HepG2 (cell line): ENCODE data around the gene TOB1. TPM values are rescaled to one million over a fixed set of nuclear protein-coding genes. Genes with fewer than 3 reads are reported as not detected.

ENCODE experiments used
- ATF1 ChIP-seq: IDR thresholded peaks from 2 replicates; pipeline ENCODE4 v1.6.1; 2016; ENCODE audit warnings: mild to moderate bottlenecking, control low read depth
- BRD4 ChIP-seq: sonication (generic); formaldehyde crosslinking; IDR thresholded peaks from 2 replicates; pipeline ENCODE4 v1.4.0; 2020; ENCODE audit warnings: missing genetic modification reagents
- HNRNPH1 ChIP-seq: fragments of 200-400 bp; formaldehyde crosslinking; optimal IDR thresholded peaks from 2 replicates; pipeline ENCODE3; 2017; ENCODE audit warnings: mild to moderate bottlenecking, low read depth, low read length
- MLX ChIP-seq: IDR thresholded peaks from 2 replicates; pipeline ENCODE4 v1.6.1; 2016
- POLR2AphosphoS5 ChIP-seq: IDR thresholded peaks from 2 replicates; pipeline ENCODE4 v1.6.1; 2012; ENCODE audit warnings: low read depth, low read length
- RXRA ChIP-seq: sonication (generic); formaldehyde crosslinking; IDR thresholded peaks from 2 replicates; pipeline ENCODE4 v1.5.1; 2020; ENCODE audit warnings: missing genetic modification reagents
- SMARCE1 ChIP-seq: fragments of 450-650 bp; IDR thresholded peaks from 2 replicates; pipeline ENCODE4 v1.6.1; 2017; ENCODE audit warnings: borderline replicate concordance
- TBX3 ChIP-seq: fragments of 450-650 bp; IDR thresholded peaks from 2 replicates; pipeline ENCODE4 v1.6.1; 2017; ENCODE audit warnings: antibody characterized with exemption, mild to moderate bottlenecking, inconsistent platforms, borderline replicate concordance
- TCF7L2 ChIP-seq: IDR thresholded peaks from 2 replicates; pipeline ENCODE4 v1.6.1; 2011; ENCODE audit warnings: mild to moderate bottlenecking, low read depth, low read length, moderate library complexity
- ZNF17 ChIP-seq: sonication (generic); formaldehyde crosslinking; IDR thresholded peaks from 2 replicates; pipeline ENCODE4 v1.5.0; 2020; ENCODE audit warnings: mild to moderate bottlenecking, missing genetic modification reagents
- ZNF512 ChIP-seq: sonication (generic); formaldehyde crosslinking; IDR thresholded peaks from 2 replicates; pipeline ENCODE4 v1.4.0; 2020; ENCODE audit warnings: mild to moderate bottlenecking, missing genetic modification reagents
- ZNF567 ChIP-seq: sonication (generic); formaldehyde crosslinking; IDR thresholded peaks from 2 replicates; pipeline ENCODE4 v1.8.1; 2023; ENCODE audit warnings: mild to moderate bottlenecking, missing genetic modification reagents, borderline replicate concordance
- ZNF598 ChIP-seq: sonication (generic); formaldehyde crosslinking; IDR thresholded peaks from 2 replicates; pipeline ENCODE4 v1.5.1; 2020; ENCODE audit warnings: mild to moderate bottlenecking, missing genetic modification reagents, borderline replicate concordance
- ZNF616 ChIP-seq: sonication (generic); formaldehyde crosslinking; IDR thresholded peaks from 2 replicates; pipeline ENCODE4 v1.5.0; 2020; ENCODE audit warnings: low read depth, mild to moderate bottlenecking, missing genetic modification reagents
- ZNF781 ChIP-seq: sonication (generic); formaldehyde crosslinking; IDR thresholded peaks from 2 replicates; pipeline ENCODE4 v1.5.1; 2020; ENCODE audit warnings: borderline replicate concordance, mild to moderate bottlenecking, missing genetic modification reagents; ENCODE audit errors: not compliant biosample characterization
- ZNF883 ChIP-seq: sonication (generic); formaldehyde crosslinking; IDR thresholded peaks from 2 replicates; pipeline ENCODE4 v1.5.1; 2020; ENCODE audit warnings: mild to moderate bottlenecking, missing genetic modification reagents; ENCODE audit errors: not compliant biosample characterization
- ZSCAN31 ChIP-seq: sonication (generic); formaldehyde crosslinking; IDR thresholded peaks from 2 replicates; pipeline ENCODE4 v1.5.0; 2020; ENCODE audit warnings: low read depth, mild to moderate bottlenecking, missing genetic modification reagents
- polyA plus RNA-seq, 8 experiments: library from polyadenylated mRNA; depleted of rRNA in 3 of 8; stranded (reverse) in 7 of 8; unstranded in 1 of 8; fragments of >200 nt; fragmentation: Illumina TruSeq in 4 of 8; extraction: Trizol in 4 of 8; gene quantifications; 2 replicates each; pipeline versions ENCODE4 v1.2.1 to v1.2.3, GENCODE V29; 2011 to 2016; ENCODE audit warnings: low read depth in 4 of 8, missing spikeins in 1 of 8, mixed read lengths in 1 of 8; ENCODE audit not compliant: insufficient read depth in 1 of 8
- total RNA-seq, 5 experiments: library from RNA; depleted of rRNA; stranded (reverse); fragments of >200 nt; fragmentation: Illumina TruSeq; extraction: Trizol; gene quantifications; 2 replicates each; pipeline ENCODE4 v1.2.3, GENCODE V29; 2016; ENCODE audit warnings: low read depth in 1 of 5
- TF ChIP-seq, protein P1 (sequence below), 2 experiments: sonication (generic) in 1 of 2; formaldehyde crosslinking in 1 of 2; IDR thresholded peaks; 2 replicates each; pipeline versions ENCODE4 v1.5.1 to v1.6.1; 2011 to 2020; ENCODE audit warnings: borderline replicate concordance in 1 of 2, low read depth in 1 of 2, low read length in 1 of 2, mild to moderate bottlenecking in 1 of 2, missing genetic modification reagents in 1 of 2, moderate library complexity in 1 of 2
- TF ChIP-seq, protein P2 (sequence below), 2 experiments: sonication (generic) in 1 of 2; formaldehyde crosslinking in 1 of 2; IDR thresholded peaks; 2 replicates each; pipeline versions ENCODE4 v1.4.0 to v1.6.1; 2018 to 2020; ENCODE audit warnings: missing genetic modification reagents in 2 of 2, borderline replicate concordance in 1 of 2, low read depth in 1 of 2, mild to moderate bottlenecking in 1 of 2, missing biosample characterization in 1 of 2
- TF ChIP-seq, protein P3 (sequence below): sonication (generic); formaldehyde crosslinking; IDR thresholded peaks from 2 replicates; pipeline ENCODE4 v1.4.0; 2020; ENCODE audit warnings: missing genetic modification reagents

Gene TOB1
- total and polyA plus RNA-seq, 2 of the 13 experiments (the other 11 are each of a cell fraction or from before 2014, with no cell fraction given) = 21.9 to 57.7 TPM

GRCh38 chr17:50899005-50899460 is 32.9 kb upstream of the TOB1 start (continued):
- TF ChIP-seq ZNF616 (CRISPR knock-in tag) (no peak), ATF1 (CRISPR knock-in tag) (no peak), ZNF883 (CRISPR knock-in tag) (no peak), POLR2AphosphoS5 (no peak), SMARCE1 (no peak), ZNF598 (CRISPR knock-in tag) (peak; percentile 73; the same call in 1 of the 2 replicates), ZNF781 (CRISPR knock-in tag) (no peak), TBX3 (0 out of 2 replicates have a peak, but pooled peaks have one; percentile 13), RXRA (peak; percentile 52; the same call in 1 of the 2 replicates), HNRNPH1 (no peak), MLX (CRISPR knock-in tag) (no peak), ZNF567 (CRISPR knock-in tag) (no peak; the same call in 1 of the 2 replicates), ZSCAN31 (CRISPR knock-in tag) (no peak), BRD4 (CRISPR knock-in tag) (no peak), ZNF17 (CRISPR knock-in tag) (no peak), ZNF512 (CRISPR knock-in tag) (no peak), TCF7L2 (no peak)
- TF ChIP-seq, protein P1, sequence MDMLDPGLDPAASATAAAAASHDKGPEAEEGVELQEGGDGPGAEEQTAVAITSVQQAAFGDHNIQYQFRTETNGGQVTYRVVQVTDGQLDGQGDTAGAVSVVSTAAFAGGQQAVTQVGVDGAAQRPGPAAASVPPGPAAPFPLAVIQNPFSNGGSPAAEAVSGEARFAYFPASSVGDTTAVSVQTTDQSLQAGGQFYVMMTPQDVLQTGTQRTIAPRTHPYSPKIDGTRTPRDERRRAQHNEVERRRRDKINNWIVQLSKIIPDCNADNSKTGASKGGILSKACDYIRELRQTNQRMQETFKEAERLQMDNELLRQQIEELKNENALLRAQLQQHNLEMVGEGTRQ (IDR thresholded peaks at IDR 0.05; ENCODE audit: low read depth, low read length) = no peak
- TF ChIP-seq, protein P1 (CRISPR knock-in tag; IDR thresholded peaks at IDR 0.05; ENCODE audit: borderline replicate concordance) = no peak
- TF ChIP-seq, protein P2, sequence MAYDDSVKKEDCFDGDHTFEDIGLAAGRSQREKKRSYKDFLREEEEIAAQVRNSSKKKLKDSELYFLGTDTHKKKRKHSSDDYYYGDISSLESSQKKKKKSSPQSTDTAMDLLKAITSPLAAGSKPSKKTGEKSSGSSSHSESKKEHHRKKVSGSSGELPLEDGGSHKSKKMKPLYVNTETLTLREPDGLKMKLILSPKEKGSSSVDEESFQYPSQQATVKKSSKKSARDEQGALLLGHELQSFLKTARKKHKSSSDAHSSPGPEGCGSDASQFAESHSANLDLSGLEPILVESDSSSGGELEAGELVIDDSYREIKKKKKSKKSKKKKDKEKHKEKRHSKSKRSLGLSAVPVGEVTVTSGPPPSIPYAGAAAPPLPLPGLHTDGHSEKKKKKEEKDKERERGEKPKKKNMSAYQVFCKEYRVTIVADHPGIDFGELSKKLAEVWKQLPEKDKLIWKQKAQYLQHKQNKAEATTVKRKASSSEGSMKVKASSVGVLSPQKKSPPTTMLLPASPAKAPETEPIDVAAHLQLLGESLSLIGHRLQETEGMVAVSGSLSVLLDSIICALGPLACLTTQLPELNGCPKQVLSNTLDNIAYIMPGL (CRISPR knock-in tag; IDR thresholded peaks at IDR 0.05; ENCODE audit: borderline replicate concordance in 1 of 2, low read depth in 1 of 2) = peak; percentile 20 to 46; a peak in 2 of 4 replicates
- TF ChIP-seq, protein P3, sequence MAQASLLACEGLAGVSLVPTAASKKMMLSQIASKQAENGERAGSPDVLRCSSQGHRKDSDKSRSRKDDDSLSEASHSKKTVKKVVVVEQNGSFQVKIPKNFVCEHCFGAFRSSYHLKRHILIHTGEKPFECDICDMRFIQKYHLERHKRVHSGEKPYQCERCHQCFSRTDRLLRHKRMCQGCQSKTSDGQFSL (CRISPR knock-in tag) = no peak
